Measurements from ENCODE around the gene CD300LD.

DNA sequence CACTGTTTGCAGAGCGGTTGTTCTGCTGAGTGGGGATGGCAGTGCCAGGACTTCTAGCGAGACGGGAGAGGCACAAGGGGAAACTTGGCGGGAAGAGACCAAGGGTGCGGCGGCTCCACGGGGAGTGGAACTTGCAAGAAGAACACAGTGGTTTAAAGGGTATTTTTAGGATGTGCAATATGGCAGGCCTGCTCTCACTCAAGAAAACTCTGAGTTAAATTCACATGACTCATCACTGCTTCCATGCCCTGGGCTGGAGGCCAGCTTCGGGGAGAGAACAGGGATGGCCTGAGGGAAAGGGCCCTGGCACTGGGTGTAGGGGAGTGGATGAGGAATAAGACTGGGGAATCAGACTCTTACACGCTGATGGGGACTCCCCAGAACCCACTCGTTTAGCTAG, 13.3 kb upstream of the CD300LD start:
- TF ChIP-seq, protein P1, sequence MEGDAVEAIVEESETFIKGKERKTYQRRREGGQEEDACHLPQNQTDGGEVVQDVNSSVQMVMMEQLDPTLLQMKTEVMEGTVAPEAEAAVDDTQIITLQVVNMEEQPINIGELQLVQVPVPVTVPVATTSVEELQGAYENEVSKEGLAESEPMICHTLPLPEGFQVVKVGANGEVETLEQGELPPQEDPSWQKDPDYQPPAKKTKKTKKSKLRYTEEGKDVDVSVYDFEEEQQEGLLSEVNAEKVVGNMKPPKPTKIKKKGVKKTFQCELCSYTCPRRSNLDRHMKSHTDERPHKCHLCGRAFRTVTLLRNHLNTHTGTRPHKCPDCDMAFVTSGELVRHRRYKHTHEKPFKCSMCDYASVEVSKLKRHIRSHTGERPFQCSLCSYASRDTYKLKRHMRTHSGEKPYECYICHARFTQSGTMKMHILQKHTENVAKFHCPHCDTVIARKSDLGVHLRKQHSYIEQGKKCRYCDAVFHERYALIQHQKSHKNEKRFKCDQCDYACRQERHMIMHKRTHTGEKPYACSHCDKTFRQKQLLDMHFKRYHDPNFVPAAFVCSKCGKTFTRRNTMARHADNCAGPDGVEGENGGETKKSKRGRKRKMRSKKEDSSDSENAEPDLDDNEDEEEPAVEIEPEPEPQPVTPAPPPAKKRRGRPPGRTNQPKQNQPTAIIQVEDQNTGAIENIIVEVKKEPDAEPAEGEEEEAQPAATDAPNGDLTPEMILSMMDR (IDR thresholded peaks at IDR 0.05): no peak
- no peak for TF ChIP-seq POLR2AphosphoS5 (IDR thresholded peaks at IDR 0.05)
